Activated CD8-positive, alpha-beta memory T cell treated with anti-CD3 and anti-CD28 coated beads for 36 hours (primary cell): Measurements from ENCODE around the gene ITFG2. TPM values are rescaled to one million over a fixed set of nuclear protein-coding genes. Genes with fewer than 3 reads are reported as not detected.
"Not testable (repeated sequence)": the region's sequence is repeated elsewhere in the genome, so short reads cannot be mapped to it uniquely, and the experiment has no call there.

Experiments used
- CTCF ChIA-PET: fragments of 350-600 bp; sonication (Branson Sonifier 250); formaldehyde crosslinking; loops from one replicate; lab custom pipeline; 2021; ENCODE audit warnings: antibody characterized with exemption; lab: Charles Lee
- POLR2A ChIA-PET: fragments of 350-600 bp; sonication (Branson Sonifier 250); formaldehyde crosslinking; loops from one replicate; lab custom pipeline; 2021; ENCODE audit warnings: antibody characterized with exemption; lab: Charles Lee
- total RNA-seq, 2 experiments: library from RNA; stranded (reverse); gene quantifications; one replicate each; pipeline ENCODE4 v1.2.3, GENCODE V29; 2021

The ITFG2 gene
- total RNA-seq, 2 experiments from 2014 or later, result 28.5 to 29.0 TPM

DNA sequence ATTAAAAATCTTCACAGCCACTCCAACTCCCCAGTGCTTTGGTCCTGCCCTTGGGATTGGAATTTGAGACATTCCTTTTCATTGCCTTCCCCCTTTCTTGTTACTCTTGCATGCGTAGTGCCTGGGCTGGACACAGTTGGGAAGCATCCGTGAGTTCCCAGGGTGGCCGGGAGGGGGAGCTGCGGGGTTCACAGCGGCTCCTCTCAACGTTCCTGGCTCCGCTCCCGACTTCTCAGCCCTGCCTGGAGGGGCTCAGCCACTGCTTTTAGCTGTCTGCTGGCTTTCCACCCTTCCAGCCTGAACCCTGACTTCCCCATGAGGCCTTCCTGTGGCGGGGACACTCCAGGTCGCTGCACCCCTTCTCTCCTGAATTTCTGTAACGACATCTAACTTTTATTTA, 41.2 kb downstream of the ITFG2 start:
- POLR2A ChIA-PET, result no interaction called here
- CTCF ChIA-PET, result interaction anchor here (1.4 to 2.4 kb wide), 6 partner anchors 11 to 188 kb away, joined by 3 to 7 read pairs (median 6); no protein-coding TSS in a partner anchor

DNA sequence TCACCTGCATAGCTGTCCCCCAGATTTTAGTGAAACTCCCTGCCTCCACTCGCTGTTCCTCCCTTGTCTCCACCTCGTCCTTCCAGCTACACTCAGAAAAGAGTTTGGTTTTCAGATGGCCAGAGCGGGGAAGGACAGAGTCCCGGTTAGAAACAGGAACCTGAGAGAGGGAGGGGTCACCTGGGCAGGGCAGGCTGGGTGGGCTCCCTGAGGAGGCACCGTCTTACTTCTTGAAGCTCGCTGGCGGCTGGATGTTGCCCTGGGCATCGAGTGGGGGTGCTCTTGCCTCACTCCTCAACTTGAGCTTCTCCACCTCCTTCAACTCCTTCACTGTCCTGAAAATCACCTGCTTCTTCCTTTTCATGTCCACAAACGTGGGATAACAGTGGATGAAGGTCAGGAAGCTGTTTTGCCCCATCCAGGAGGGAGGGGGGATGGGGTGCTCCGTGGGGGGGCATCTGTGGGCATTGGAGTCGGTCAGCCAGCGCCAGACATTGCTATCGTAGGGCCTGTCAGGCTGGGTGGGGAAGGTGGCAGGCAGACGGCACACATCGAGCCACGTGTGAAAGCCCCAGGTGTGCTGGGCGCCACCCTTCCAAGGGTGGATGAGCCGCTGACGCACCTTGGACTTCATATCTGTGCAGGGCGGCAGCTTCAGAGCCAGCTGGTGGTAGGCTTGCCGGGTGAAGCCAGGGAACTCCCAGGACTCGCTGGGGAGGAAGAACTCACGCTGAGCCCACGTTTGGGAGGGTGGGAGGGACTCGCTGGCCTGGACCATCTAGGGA, 42.4 kb downstream of the ITFG2 start:
- POLR2A ChIA-PET, result no interaction called here
- CTCF ChIA-PET, result interaction anchor here (0.5 to 1.8 kb wide), 7 partner anchors 9 to 1241 kb away, joined by 3 to 7 read pairs (median 4); no protein-coding TSS in a partner anchor

DNA sequence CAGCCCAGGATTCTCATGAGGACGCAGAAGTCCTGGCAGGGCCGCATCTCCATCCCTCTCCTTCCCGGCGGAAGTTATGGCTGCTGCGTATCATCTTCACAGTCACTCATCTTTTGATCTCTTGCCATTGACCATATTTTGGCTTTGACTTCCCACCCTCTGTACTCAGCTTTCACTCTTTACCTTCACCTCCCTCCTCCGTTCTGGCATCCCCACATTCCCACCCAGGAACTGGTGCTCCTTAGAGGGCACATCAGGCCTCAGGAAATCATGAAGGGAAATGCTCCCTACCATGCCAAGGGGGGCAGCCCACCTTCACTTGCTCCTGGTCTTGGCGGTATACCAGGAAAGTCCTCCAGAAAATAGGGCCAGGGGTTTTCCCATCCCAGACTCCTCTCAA, 43.1 kb downstream of the ITFG2 start:
- ChIA-PET POLR2A (no interaction called here), CTCF (interaction anchor here (0.8 kb wide), 1 partner anchor 10 kb away, joined by 3 read pairs; no protein-coding TSS in a partner anchor)

DNA sequence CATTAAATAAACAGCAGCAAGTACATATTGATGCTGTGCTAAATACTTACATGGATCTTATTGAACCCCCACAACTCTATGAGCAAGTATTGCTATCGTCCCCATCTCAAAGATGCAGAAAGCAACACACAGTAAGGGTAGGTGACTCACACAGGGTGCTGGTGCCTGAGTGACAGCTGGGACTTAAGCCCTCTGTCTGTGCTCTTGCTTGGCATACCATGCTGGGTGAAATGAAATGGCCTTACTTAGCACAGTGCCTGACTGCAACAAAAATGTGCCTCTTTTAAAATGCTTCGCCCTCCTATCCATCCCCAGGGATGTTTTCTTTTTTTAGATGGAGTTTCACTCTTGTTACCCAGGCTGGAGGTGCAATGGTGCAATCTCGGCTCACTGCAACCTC, 43.6 kb downstream of the ITFG2 start:
- ChIA-PET POLR2A (no interaction called here), CTCF (interaction anchor here (0.8 kb wide), 1 partner anchor 10 kb away, joined by 3 read pairs; no protein-coding TSS in a partner anchor)

DNA sequence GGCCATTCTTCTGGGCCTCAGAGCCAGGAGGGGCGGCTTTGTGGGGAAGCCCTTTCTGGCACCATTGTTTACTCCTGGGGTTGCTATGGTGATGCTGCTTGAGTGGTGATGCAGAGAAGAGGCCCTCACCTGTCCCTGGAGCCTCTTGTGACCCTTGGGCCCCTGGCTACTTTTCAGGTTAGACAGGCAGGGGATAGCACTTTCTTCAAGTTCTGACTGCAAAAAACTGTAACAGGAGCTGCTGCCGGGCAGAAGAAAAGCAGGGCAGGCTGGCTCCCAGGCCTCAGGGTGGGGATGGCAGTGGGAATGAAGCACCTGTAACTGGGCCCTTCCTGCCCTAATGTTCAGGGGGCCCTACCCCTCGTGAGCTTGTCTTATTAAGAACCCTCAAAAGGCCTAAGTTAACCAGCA, 44.6 kb downstream of the ITFG2 start, which contains the start of gene TEX52:
Gene TEX52 (minus strand): TSS at position 19 of the 411 bp plus-strand sequence. CDS start 13 bp downstream, at position 6.
- CTCF ChIA-PET, result interaction anchor here (0.6 to 0.8 kb wide), 2 partner anchors 11 to 1833 kb away, joined by 3 to 4 read pairs; no protein-coding TSS in a partner anchor
- POLR2A ChIA-PET, result interaction anchor here (0.6 kb wide), 1 partner anchor 11 kb away, joined by 9 read pairs; no protein-coding TSS in a partner anchor

DNA sequence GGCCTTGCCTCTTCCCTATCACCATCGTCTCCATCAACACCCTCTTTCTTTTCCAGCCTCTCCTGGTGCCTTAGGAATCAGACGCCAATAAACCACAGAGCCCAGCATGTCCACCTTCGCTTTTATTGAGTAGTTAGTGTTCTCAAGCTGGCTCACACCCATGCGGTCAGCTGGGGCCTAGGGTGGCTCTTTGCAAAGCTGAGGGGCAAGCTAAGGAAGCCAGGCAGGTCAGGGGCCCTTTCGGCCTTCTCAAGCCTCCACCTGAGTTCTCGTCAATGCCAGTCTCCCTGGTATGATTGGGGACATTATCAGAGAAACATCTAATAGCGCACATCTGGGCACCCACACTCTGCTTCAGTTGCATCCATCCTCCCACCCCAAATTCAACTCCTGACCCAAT, 45.1 kb downstream of the ITFG2 start:
- POLR2A ChIA-PET, result no interaction called here
- CTCF ChIA-PET, result interaction anchor here (0.8 kb wide), 1 partner anchor 10 kb away, joined by 3 read pairs; no protein-coding TSS in a partner anchor

DNA sequence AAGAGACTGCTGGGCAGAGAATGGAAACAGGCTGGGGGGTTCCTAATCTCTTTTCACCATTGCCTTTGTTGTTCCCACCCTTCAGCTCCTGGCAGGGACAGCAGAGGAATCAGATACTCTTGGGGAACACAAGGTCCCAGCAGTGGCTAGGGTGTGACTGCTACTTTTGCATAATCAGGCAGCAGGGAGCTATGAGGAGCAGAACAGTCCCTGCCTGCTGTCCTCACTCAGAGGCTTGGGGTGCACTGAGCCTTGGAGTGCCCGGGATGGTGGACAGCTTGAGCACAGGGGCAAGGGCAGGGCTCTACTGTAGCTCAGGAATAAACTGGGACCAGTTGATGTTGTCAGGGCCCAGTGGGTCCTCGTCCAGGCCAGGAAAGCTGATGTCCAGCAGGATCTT, 45.9 kb downstream of the ITFG2 start:
- CTCF ChIA-PET, result no interaction called here
- POLR2A ChIA-PET, result no interaction called here

DNA sequence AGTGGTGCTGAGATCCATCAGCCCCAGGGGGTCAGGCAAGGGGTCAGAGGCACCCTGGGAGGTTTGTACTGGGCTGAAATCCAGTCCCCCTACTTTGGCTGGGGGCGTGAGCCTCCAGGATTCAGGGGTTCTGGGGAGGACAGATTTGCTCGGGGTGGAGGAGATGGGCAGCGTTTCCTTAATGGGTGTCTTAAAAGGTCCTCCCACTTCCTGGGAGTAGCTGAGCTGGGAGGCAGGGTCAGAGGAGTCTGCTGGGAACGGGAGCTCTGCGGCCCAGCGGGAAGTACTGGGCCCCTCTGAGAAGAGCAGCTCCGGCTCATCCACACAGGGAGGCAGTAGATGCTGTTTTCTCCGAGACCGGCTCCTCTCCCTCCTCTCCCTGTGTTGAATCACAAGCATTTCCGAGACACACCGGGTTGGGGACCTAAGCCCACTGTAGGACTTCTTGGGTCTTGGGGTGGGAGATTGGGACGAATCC, 46.5 kb downstream of the ITFG2 start:
- CTCF ChIA-PET, result no interaction called here
- POLR2A ChIA-PET, result no interaction called here

DNA sequence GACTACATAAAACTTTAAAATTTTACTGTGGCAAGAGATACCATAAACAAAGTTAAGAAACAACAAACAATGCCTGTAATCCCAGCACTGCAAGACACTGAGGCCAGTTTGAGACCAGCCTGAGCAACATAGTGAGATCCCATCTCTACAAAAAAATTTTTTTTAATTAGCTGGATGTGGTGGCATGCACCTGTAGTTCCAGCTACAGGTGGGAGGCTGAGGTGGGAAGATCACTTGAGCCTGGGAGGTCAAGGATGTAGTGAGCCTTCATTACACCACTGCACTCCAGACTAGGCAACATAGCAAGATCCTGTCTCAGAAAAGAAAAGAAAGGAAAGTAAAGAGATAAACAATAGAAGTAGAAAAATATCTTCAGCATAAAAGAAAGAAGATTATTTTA, 47.7 kb downstream of the ITFG2 start:
- ChIA-PET CTCF (no interaction called here), POLR2A (no interaction called here)

DNA sequence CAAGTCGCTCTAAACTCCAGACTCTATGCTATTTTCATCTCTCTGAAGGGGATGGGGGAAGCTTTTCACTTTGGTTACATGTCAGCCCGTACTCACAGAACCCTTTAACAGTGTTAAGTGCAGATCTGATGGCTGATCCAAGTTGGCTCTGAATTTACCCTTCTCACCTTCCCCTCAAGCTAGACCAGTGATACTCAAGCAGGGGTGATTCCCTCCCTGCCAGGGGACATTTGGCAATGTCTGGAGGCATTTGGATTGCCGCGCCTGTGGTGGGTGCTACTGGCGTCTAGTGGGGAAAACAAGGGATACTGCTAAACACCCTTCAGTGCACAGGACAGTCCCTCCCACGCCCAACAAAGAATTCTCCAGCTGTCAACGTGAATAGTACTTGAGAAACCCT, 50.4 kb downstream of the ITFG2 start:
- ChIA-PET POLR2A (no interaction called here), CTCF (no interaction called here)

DNA sequence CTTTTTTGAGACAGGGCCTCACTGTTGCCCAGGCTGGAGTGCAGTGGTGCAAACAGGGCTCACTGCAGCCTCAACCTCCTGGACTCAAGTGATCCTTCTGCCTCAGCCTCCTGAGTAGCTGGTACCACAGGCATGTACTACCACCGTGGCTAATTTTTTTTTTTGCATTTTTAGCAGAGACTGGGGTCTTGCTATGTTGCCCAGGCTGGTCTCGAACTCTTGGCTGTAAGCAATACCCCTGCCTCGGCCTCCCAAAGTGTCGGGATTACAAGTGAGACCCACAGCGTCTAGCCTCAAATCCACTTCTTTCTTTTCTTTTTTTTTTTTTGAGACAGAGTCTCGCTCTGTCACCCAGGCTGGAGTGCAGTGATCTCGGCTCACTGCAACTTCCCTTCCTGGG, 50.9 kb downstream of the ITFG2 start:
- POLR2A ChIA-PET, CTCF ChIA-PET: not testable (repeated sequence)

DNA sequence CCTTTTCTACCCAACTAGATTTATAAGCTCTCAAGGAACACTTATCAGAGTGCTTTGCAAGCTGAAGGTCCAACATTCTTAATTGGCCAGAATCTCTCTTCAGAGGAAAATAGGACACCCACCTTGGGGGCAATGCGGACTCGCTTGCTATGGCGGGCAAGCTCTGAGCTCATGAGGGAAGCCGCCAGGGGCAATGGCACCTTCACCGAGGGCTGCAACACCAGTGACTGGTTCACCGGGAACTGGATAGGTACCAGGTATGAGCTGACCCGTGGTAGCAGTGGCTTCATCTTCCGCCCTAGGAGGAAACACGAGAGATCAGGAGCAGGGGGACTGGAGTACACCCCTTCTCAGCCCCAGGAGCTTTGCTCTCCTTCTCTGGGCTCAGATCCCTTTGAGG, 51.7 kb downstream of the ITFG2 start:
- ChIA-PET CTCF (interaction anchor here (1.2 kb wide), 1 partner anchor 16 kb away, joined by 3 read pairs; no protein-coding TSS in a partner anchor), POLR2A (no interaction called here)

DNA sequence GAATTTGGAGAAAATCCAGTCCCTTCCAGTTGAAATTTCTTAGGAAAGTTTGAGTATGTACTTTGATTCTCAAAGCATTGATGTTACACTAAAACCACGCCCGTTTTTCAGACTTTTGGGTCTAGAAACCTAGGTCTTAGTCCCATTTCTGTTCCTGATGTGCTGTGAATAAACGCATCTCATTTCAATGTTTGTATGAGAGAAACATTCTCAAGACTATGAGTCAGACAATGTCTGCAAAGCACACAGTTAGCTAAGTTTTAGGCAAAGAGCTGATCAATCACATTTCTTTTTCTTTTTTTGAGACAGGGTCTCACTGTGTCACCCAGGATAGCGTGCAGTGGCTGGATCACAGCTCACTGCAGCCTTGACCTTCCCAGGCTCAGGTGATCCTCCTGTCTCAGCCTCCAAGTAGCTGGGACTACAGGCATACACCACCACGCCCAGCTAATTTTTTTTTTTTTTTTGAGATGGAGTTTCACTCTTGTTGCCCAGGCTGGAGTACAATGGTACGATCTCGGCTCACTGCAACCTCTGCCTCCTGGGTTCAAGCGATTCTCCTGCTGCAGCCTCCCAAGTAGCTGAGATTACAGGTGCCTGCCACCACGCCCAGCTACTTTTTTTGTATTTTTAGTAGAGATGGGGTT, 56.6 kb downstream of the ITFG2 start:
- POLR2A ChIA-PET, result interaction anchor here (0.6 to 0.7 kb wide), 2 partner anchors 22 to 474 kb away, joined by 4 to 5 read pairs; no protein-coding TSS in a partner anchor
- CTCF ChIA-PET, result interaction anchor here (1.0 kb wide), 2 partner anchors 19 to 58 kb away, joined by 3 read pairs; no protein-coding TSS in a partner anchor

Other genes starting within 250 kb of the ITFG2 start
- 100 to 1,000 TPM; 196 to 198 TPM for gene FKBP4, start 17.7 kb upstream of the ITFG2 start, total RNA-seq
- gene NRIP2, start 22.4 kb downstream of the ITFG2 start, total RNA-seq, result not detected
- gene TEX52, start 44.4 kb downstream of the ITFG2 start, total RNA-seq, result not detected
- 10 to 100 TPM; 75.9 to 79.1 TPM for gene FOXM1, start 64.5 kb downstream of the ITFG2 start, total RNA-seq
- gene RHNO1, start 64.6 kb downstream of the ITFG2 start, total RNA-seq, result 10 to 100 TPM; 42.8 to 50.6 TPM
- gene TULP3, start 78.2 kb downstream of the ITFG2 start, total RNA-seq, result 1 to 10 TPM; 7.9 to 8.6 TPM
- 1 to 10 TPM; 2.2 to 2.4 TPM for gene TEAD4, start 146.7 kb downstream of the ITFG2 start, total RNA-seq